HG03066 (cell line): ENCODE measurements around the gene SMIM36.
"Not testable (repeated sequence)": the region's sequence is repeated elsewhere in the genome, so short reads cannot be mapped to it uniquely, and the experiment has no call there.

Experiments
- ATAC-seq: cut with Tn5 transposase; IDR thresholded peaks from one replicate; pipeline ENCODE4 v1.9.1; 2021; ENCODE audit warnings: low read depth; ENCODE audit not compliant: unreplicated experiment

The SMIM36 gene

GRCh38 chr17:55513885-55514590 is 2.8 kb upstream of the SMIM36 start:
- ATAC-seq, result peak; percentile 65

DNA sequence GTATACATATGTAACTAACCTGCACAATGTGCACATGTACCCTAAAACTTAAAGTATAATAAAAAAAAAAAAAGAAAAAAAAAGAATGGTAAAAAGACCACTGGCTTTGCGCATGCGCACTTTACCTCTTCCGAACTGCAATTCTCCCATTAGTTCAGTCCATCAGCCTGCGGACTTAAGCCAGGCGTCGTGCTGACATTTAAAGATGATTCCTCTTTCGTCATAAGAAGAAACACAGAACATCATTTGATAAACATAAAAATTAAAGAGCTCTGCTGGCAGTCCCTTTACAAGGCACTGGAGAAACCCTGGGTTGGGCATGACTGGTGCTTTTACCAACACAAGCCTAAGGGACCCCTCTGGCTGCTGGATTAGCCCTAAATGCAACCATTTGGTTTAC is 3.6 kb downstream of the SMIM36 start:
- ATAC-seq, result not testable (repeated sequence)

- ATAC-seq, result not testable (repeated sequence)
These were observed 9.6 kb downstream of the SMIM36 start for GRCh38 chr17:55501626-55502025.

DNA sequence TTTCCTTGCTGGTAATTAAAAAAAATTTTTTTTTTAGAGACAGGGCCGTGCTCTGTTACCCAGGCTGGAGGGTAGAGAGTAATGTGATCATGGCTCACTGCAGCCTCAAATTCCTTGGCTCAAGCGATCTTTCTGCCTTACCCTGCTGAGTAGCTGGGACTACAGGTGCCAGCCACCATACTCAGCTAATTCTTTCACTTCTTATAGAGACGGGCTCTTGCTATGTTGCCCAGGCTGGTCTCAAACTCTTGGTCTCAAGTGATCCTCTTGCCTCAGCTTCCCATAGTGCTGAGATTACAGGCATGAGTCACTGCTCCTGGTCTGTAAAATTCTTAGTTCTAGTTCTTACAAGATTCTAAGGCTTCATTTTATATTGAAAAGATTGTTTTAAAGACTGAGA is 11.1 kb downstream of the SMIM36 start:
- ATAC-seq, result no peak

- ATAC-seq, result no peak
These were observed 15.0 kb downstream of the SMIM36 start for GRCh38 chr17:55496094-55496881.

- ATAC-seq, result no peak
These were observed 16.0 kb downstream of the SMIM36 start for GRCh38 chr17:55495239-55495638.

DNA sequence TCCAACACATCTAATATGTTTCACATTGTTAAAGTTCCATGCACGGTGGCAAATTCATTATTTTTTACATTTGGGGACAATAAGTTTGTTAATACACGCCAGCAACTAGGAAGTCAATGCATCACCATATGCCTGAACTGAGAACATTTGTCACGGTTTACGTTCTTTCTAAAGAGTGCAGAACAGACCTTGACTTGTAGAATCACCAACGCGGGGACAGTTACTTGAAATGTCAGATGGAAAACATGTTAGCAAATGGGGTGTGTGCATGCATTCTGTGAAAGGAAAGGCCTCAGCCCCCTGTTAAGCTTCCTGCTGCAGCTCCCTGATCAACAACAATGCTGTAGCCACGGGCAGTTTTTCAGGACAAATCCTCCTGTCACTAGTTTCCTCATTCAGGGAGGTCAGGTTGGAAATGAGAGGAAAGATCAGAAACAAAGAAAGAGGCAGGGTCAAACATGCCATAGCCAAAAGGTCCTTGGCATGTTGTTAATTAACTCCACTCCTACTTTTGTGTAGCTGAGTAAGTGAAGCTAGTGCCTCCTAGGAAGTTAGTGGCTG is 18.4 kb downstream of the SMIM36 start:
- ATAC-seq, result no peak

DNA sequence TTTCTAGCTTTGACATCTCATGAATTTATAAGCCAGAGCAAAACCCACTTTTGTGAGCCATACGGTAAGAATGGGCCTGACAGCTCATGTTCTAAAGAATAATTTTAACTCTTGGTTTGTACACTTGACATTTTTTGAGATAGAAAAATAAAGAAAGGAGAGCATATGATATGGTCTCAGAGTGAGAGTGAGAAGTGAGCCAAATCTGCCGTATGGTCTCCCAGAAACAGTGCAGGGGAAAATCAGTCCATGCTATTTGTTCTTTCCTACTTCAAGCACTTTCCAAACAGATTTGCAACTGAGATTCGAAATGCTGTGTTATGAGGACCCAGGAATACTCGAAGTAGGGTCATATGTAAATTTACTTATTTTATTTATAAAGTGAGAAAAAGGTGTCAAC is 20.9 kb downstream of the SMIM36 start:
- ATAC-seq, result no peak

- no peak for ATAC-seq
These were observed 23.4 kb downstream of the SMIM36 start for GRCh38 chr17:55487695-55488432.

DNA sequence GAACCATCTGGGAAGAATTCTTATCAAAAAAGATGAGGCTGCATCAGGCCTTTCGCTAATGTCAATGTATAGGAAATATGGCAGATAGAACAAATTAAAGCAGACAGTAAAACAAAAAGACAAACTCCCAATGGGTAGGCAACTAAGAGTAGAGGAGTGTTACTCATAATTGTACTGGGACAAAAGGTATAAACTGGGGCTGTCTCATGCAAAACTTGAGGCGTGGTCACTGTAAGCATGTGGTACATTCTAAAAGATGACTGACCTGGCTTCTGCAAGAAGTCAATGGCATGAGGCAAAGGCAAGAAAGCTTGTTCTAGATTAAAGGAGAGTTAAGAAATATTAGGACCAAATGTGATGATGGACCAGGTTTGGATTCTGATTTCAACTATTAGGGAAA is 26.7 kb downstream of the SMIM36 start:
- no peak for ATAC-seq

DNA sequence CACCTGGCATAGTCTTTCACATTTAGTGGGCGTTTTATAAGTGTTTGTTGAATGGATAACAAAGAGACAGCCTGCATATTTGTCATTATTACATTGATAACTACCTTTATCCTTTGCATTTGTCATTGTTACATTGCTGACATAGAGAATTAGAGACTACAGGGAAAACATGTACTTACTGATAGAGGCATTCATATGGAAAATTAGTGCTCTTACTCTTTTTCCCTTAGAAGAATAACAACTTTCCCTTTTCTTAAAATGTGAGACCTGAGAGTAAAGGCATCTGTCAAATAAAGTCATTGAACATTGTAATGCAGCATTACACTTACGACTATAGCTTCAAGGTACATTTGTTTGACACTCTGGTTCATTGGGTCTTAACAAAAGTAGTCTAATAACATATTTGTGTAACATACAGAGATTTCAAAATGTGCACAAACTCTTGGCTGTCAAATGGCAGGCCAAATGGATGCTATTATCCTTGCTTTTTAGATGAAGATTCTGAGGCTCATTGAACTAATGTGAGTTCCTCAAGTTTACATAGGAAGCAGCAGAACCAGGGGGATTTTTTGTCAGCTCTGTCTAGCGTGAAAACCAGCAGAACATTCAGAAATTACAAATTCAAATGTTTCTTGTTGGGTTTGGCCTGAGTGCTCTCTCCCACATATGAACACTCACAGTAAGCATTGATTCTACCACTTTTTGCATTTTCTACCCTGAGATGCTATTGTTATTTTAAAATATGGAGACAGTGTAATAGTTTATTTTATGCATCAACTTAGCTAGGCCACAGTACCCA is 28.5 kb downstream of the SMIM36 start:
- ATAC-seq, result no peak

DNA sequence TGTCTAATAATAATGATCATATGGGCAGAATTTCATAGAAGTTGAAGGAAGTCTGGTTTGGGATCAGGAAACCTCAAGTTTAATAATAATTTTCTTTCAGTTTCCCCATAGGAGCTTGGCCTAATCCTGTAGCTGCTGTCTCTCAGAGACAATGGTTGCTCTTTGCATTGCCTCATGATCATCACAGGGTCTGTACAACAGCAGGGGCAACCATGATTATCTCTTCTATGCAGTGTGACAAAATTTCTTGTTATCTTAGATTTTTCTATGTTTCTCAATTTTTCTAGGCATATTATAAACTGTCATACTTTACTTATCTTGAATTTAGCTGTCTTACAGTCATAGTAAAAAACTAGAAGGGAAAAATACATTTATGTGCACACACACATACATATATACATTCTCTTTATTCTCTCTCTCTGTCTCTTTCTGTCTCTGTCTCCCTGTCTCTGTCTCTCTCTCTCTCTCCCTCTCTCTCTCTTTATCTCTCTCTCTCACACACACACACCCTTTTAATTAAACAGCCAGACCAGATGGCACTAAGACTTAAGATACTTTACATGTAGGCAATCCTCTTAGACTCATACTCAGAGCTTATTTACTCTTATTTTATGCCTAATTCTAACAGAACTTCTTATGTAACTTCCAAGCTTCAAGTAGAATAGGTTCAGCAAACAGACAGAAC is 30.5 kb downstream of the SMIM36 start:
- no peak for ATAC-seq

GRCh38 chr17:55479903-55480302 is 31.3 kb downstream of the SMIM36 start:
- ATAC-seq, result no peak

GRCh38 chr17:55478971-55479370 is 32.3 kb downstream of the SMIM36 start:
- ATAC-seq, result no peak

DNA sequence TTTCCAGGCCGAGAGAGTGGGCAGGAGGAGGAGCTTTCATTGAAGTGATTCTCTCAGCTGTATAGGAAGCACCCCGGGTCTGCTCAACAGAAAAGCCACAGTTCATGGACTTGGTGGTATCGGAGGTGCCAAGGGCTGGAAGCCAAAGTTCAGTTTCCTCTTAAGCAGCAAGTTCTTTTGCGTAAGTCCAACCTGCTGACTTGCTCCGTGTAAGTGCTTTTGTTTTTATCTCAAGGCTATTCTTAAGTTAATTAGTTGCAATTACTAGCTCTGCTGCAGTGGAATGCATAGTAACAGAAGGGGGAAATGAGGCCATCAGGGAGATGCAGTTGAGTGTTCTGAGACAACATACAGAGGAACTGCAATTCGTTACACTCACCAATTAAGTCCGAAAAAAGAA is 44.6 kb downstream of the SMIM36 start:
- ATAC-seq, result no peak

- not testable (repeated sequence) for ATAC-seq
These were observed 45.5 kb downstream of the SMIM36 start for GRCh38 chr17:55465771-55466170.

- peak; percentile 77 for ATAC-seq
These were observed 47.7 kb downstream of the SMIM36 start for GRCh38 chr17:55463600-55463999.

GRCh38 chr17:55462711-55463110 is 48.5 kb downstream of the SMIM36 start:
- no peak for ATAC-seq

- ATAC-seq, result no peak
These were observed 49.0 kb downstream of the SMIM36 start for GRCh38 chr17:55462234-55462633.

GRCh38 chr17:55458978-55459377 is 52.3 kb downstream of the SMIM36 start:
- no peak for ATAC-seq
